Vagina (tissue), 2 donors: ENCODE results near the gene HSD11B2.

Experiments used
- POLR2A ChIP-seq, 2 donors: fragments of 450-650 bp; IDR thresholded peaks; one replicate each; pipeline ENCODE4 v1.6.1; 2017; ENCODE audit warnings: antibody characterized with exemption in 2 of 2, mild to moderate bottlenecking in 2 of 2, moderate library complexity in 2 of 2
- POLR2AphosphoS5 ChIP-seq, 2 donors: sonication (generic); formaldehyde crosslinking; IDR thresholded peaks; one replicate each; pipeline ENCODE4 v1.9.0; 2017; ENCODE audit warnings: antibody characterized with exemption in 2 of 2, mild to moderate bottlenecking in 2 of 2, low read depth in 1 of 2; ENCODE audit not compliant: insufficient read depth in 1 of 2
- TF ChIP-seq, protein P1 (sequence below), 3 experiments: fragments of 450-650 bp in 2 of 3; fragments of 200-600 bp in 1 of 3; sonication (generic) in 1 of 3; IDR thresholded peaks; one replicate each; pipeline ENCODE4 v1.5.1; 2017 to 2019; ENCODE audit warnings: antibody characterized with exemption in 3 of 3, mild to moderate bottlenecking in 2 of 3, moderate library complexity in 2 of 3

DNA sequence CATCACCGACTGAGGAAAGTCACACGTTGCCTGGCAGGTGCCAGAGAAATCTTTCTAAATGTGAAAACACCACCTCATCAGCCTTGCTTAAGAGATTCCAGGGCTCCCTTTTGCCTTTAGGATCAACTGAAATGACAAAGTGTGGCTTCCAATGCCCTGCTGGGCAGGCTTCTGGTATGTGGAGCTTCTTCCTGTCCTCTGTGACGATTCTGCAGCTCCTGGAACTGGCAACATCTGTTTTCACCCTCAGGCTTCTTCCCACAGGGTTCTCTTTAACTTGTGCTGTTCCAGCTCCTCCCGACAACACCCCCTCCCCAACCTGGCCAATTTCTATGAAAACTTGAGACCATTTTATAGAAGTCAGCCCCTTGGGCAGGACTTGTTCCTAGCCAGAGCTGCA lies 9.9 kb upstream of the HSD11B2 start:
- TF ChIP-seq, protein P1, sequence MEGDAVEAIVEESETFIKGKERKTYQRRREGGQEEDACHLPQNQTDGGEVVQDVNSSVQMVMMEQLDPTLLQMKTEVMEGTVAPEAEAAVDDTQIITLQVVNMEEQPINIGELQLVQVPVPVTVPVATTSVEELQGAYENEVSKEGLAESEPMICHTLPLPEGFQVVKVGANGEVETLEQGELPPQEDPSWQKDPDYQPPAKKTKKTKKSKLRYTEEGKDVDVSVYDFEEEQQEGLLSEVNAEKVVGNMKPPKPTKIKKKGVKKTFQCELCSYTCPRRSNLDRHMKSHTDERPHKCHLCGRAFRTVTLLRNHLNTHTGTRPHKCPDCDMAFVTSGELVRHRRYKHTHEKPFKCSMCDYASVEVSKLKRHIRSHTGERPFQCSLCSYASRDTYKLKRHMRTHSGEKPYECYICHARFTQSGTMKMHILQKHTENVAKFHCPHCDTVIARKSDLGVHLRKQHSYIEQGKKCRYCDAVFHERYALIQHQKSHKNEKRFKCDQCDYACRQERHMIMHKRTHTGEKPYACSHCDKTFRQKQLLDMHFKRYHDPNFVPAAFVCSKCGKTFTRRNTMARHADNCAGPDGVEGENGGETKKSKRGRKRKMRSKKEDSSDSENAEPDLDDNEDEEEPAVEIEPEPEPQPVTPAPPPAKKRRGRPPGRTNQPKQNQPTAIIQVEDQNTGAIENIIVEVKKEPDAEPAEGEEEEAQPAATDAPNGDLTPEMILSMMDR (IDR thresholded peaks at IDR 0.05), result no peak
- TF ChIP-seq POLR2AphosphoS5 (IDR thresholded peaks at IDR 0.05; ENCODE audit: insufficient read depth in 1 of 2, low read depth in 1 of 2) (no peak), POLR2A (IDR thresholded peaks at IDR 0.05) (no peak)
